Upper lobe of right lung (tissue), 1 donor: ENCODE data around the gene THOC2. TPM values are rescaled to one million over a fixed set of nuclear protein-coding genes. Genes with fewer than 3 reads are reported as not detected.
A peak's percentile ranks its signal among the peaks of the same experiment; 100 is the strongest.
"Not testable (repeated sequence)": the region's sequence is repeated elsewhere in the genome, so short reads cannot be mapped to it uniquely, and the experiment has no call there.

Experiments
- ATAC-seq: fragments of 200-7000 bp; cut with Tn5 transposase; one replicate; pipeline ENCODE4 v1.9.1; 2020; ENCODE audit warnings: mild to moderate bottlenecking, moderate library complexity
- DNase-seq: peaks from one replicate; pipeline ENCODE4 v3.0.0-alpha.2; 2020
- H3K27ac ChIP-seq: fragments of 200-600 bp; one replicate; pipeline ENCODE4 v1.8.0; 2022
- H3K27me3 ChIP-seq: fragments of 200-600 bp; one replicate; pipeline ENCODE4 v1.8.0; 2022; ENCODE audit warnings: mild to moderate bottlenecking
- H3K36me3 ChIP-seq: fragments of 200-600 bp; one replicate; pipeline ENCODE4 v1.8.0; 2022
- H3K4me1 ChIP-seq: fragments of 200-600 bp; one replicate; pipeline ENCODE4 v1.8.0; 2022
- H3K4me3 ChIP-seq: fragments of 200-600 bp; one replicate; pipeline ENCODE4 v1.8.0; 2022; ENCODE audit warnings: mild to moderate bottlenecking
- H3K9me3 ChIP-seq: fragments of 200-600 bp; one replicate; pipeline ENCODE4 v1.8.0; 2022
- intact Hi-C: fragments of 100-400 bp; cut with DNase I; formaldehyde crosslinking; loops from one replicate; pipeline ENCODE4 v1.11.0; 2022
- total RNA-seq: library from RNA; stranded (reverse); fragmentation: NEBNext Ultra II Directional; extraction: Animal tissue kit (Norgen Biotek cat#: 25700); gene quantifications from one replicate; pipeline ENCODE4 v1.2.1, GENCODE V29; 2021
- TF ChIP-seq, protein P1 (sequence below): fragments of 200-600 bp; IDR thresholded peaks from one replicate; pipeline ENCODE4 v1.8.0; 2022; ENCODE audit warnings: antibody characterized with exemption
- donor health status: DM: no; HTN: yes; CAD: no; lungs with severe emphysema.

The THOC2 gene
- total RNA-seq, 1 donor from 2014 or later, result 99.9 TPM

DNA sequence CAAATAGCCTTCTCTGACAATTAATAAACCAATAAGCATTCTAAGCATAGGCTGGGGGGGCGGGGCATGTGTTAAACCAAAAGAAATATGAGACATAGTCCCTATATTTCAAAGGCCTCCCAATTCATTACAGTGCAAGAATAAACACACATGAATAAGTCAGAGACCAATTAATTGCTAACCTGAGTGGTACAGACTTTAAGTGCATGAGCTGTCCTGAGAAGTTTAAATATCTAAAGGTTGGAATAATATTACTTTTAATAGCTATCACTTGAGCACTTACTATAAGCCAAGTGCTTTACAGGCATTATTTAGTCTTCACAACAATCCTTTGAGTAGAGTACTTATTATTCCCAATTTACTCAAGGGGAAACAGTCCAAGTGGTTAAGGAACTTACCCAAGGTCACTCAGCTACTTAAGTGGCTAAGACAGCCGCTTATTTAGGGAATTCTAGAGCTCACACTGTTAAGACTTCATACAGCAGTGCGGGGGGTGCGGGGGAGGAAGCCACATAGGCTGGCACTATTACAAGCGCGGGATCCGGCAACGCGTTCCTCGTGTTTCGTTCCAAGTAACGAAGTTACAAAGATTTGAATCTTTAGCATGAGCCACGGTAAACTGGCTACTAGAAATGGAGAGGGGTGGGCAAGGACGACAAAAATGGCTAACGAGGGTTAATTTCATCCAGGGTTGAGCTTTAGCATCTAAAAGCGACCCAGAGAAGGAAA lies 1.4 kb downstream of the THOC2 start:
- intact Hi-C loops, result no loop called here
- no peaks in the 10 kb centered on the region for H3K27me3 ChIP-seq
- H3K4me3 ChIP-seq, result peak overlapping the region; percentile 77
- TF ChIP-seq, protein P1, sequence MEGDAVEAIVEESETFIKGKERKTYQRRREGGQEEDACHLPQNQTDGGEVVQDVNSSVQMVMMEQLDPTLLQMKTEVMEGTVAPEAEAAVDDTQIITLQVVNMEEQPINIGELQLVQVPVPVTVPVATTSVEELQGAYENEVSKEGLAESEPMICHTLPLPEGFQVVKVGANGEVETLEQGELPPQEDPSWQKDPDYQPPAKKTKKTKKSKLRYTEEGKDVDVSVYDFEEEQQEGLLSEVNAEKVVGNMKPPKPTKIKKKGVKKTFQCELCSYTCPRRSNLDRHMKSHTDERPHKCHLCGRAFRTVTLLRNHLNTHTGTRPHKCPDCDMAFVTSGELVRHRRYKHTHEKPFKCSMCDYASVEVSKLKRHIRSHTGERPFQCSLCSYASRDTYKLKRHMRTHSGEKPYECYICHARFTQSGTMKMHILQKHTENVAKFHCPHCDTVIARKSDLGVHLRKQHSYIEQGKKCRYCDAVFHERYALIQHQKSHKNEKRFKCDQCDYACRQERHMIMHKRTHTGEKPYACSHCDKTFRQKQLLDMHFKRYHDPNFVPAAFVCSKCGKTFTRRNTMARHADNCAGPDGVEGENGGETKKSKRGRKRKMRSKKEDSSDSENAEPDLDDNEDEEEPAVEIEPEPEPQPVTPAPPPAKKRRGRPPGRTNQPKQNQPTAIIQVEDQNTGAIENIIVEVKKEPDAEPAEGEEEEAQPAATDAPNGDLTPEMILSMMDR, result no peak
- ATAC-seq (peak; percentile 70), DNase-seq (peak; percentile 66)
- no peaks in the 10 kb centered on the region for H3K9me3 ChIP-seq
- no peaks in the 10 kb centered on the region for H3K36me3 ChIP-seq
- peak overlapping the region; percentile 81 for H3K27ac ChIP-seq
- peaks cover 11% of the 10 kb centered on the region for H3K4me1 ChIP-seq

DNA sequence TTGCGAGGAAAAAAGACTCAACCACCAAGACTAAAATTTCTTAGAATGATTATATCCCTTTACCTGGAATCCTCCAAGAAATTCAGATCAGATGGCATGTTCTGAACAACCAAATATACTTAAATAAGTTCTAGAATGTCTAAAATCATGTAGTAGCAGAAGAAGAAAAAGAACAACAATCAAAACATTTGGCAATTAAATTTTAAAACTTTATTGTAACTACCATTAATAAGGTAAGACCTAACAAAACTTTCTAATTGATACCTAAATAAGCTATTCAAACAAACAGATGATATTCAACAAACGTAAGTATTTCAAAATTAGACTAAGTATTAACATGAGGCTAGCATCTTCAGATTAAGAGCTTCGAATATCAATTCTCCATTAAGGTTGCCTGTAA lies 4.3 kb downstream of the THOC2 start:
- intact Hi-C loops, result no loop called here
- TF ChIP-seq, protein P1, result no peak

DNA sequence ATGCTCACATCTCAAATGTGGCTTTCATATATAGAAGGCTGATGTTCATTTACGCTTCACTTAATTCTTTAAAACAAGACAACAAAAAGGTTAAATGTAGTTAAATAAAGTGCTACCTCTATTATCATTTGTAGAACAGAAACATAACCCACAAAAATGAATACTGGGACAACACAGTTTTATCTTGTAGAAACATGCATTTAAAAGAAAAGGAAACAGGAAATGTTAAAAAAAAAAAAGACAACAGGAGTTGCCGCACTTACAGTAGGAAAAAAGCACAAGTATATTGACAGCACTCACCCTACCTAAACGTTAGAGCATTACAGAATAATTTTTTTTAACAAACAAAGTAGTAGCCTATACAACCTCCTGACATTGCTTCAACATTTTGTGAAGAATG lies 4.8 kb downstream of the THOC2 start:
- no peak for DNase-seq
- Histone ChIP-seq H3K9me3 (no peaks in the 10 kb centered on the region), H3K27ac (no peak overlapping the region), H3K36me3 (no peaks in the 10 kb centered on the region), H3K4me1 (peaks cover 11% of the 10 kb centered on the region), H3K4me3 (no peak overlapping the region), H3K27me3 (no peaks in the 10 kb centered on the region)
- intact Hi-C loops, result no loop called here
- TF ChIP-seq, protein P1, result no peak
- no peak for ATAC-seq

More for the DNA sequence above, 4.3 kb downstream of the THOC2 start:
- Histone ChIP-seq H3K27ac (no peak overlapping the region), H3K27me3 (no peaks in the 10 kb centered on the region), H3K4me3 (no peak overlapping the region), H3K36me3 (no peaks in the 10 kb centered on the region), H3K9me3 (no peaks in the 10 kb centered on the region), H3K4me1 (peaks cover 11% of the 10 kb centered on the region)
- DNase-seq (no peak), ATAC-seq (no peak)

DNA sequence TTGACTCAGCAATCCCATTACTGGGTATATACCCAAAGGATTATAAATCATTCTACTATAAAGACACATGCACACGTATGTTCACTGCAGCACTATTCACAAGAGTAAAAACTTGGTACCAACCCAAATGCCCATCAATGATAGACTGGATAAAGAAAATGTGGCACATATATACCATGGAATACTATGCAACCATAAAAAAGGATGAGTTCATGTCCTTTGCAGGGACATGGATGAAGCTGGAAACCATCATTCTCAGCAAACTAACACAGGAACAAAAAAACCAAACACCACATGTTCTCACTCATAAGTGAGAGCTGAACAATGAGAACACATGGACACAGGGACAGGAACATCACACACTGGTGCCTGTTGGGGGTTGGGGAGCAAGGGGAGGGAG lies 10.7 kb downstream of the THOC2 start:
- H3K4me1 ChIP-seq, H3K36me3 ChIP-seq, H3K9me3 ChIP-seq, intact Hi-C loops, H3K27ac ChIP-seq, DNase-seq, H3K4me3 ChIP-seq, ATAC-seq, H3K27me3 ChIP-seq: not testable (repeated sequence)

DNA sequence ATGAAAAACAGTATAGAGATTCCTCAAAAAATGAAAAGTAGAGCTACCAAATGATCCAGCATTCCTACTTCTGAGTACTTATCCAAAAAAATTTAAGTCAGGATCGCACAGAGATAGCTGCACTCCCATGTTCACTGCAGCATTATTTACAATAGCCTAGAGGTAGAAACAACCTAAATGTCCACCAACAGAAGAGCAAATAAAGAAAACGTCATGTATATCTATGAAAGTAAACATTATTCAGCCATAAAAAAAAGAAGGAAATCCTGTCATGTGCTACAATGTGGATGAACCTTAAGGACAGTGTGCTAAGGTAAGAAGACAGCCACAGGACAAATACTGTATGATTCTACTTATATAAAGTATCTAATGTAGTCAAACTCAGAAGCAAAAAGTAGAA lies 12.4 kb downstream of the THOC2 start:
- intact Hi-C loops, result no loop called here
- Histone ChIP-seq H3K27me3 (no peaks in the 10 kb centered on the region), H3K4me3 (no peak overlapping the region), H3K4me1 (no peaks in the 10 kb centered on the region), H3K9me3 (no peaks in the 10 kb centered on the region), H3K27ac (no peak overlapping the region), H3K36me3 (no peaks in the 10 kb centered on the region)
- DNase-seq (no peak), ATAC-seq (no peak)
- TF ChIP-seq, protein P1, result no peak

DNA sequence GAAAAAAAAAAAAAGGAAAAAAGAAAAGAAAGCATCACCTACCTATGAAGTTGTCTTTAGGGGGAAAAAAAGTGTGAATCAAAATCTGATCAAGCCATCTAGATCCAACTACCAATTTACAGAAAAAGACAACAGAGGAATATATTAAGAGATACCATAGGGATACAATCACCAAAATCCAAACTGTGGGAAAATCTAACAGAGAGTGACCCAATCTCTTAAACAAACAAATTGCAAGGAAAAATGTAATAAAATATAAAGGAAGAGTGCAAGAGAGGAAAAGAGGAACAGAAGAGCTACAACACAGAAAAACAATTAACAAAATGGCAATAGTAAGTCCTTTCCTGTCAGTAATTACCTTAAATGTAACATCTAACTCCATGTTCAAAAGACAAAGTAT lies 19.0 kb downstream of the THOC2 start:
- intact Hi-C loops, result no loop called here
- Histone ChIP-seq H3K4me3 (no peak overlapping the region), H3K27ac (no peak overlapping the region), H3K9me3 (no peaks in the 10 kb centered on the region), H3K27me3 (no peaks in the 10 kb centered on the region), H3K4me1 (no peaks in the 10 kb centered on the region), H3K36me3 (no peaks in the 10 kb centered on the region)
- TF ChIP-seq, protein P1, result no peak
- DNase-seq, result no peak
- no peak for ATAC-seq
